IMR-90 (cell line): ENCODE data around the gene LYPD3. TPM values are rescaled to one million over a fixed set of nuclear protein-coding genes. Genes with fewer than 3 reads are reported as not detected.

Source experiments
- ATAC-seq: fragments of 200-7000 bp; cut with Tn5 transposase; 2 replicates; pipeline ENCODE4 v1.9.1; 2020; ENCODE audit warnings: low read depth, mild to moderate bottlenecking, moderate library complexity
- BruUV-seq: library from RNA; stranded (reverse); fragments of 400-500 nt; replicated peaks from 2 replicates; lab custom pipeline; 2021; lab: Mats Ljungman, UMichigan
- CTCF ChIA-PET: fragments of 300-600 bp; formaldehyde crosslinking; extraction: SDS; loops from one replicate; lab custom pipeline; 2021; ENCODE audit warnings: antibody characterized with exemption; lab: Yijun Ruan, JAX
- POLR2A ChIA-PET: fragments of 300-600 bp; sonication (Branson Sonifier 250); formaldehyde crosslinking; loops from one replicate; lab custom pipeline; 2022; ENCODE audit warnings: antibody characterized with exemption; ENCODE audit not compliant: unreplicated experiment; lab: Charles Lee
- DNase-seq: peaks from one replicate; pipeline ENCODE4 v3.0.0; 2013
- H2AFZ ChIP-seq: replicated peaks from 2 replicates; pipeline ENCODE3; 2013; ENCODE audit warnings: low read length, mild to moderate bottlenecking; ENCODE audit not compliant: poor library complexity
- H2AK5ac ChIP-seq: 2 replicates; pipeline ENCODE4 v1.6.1; 2013; ENCODE audit warnings: low read depth, low read length, inconsistent platforms
- H2AK9ac ChIP-seq: replicated peaks from 2 replicates; pipeline ENCODE3; 2013; ENCODE audit warnings: mild to moderate bottlenecking, low read depth, low read length, moderate library complexity; ENCODE audit not compliant: poor library complexity
- H2BK120ac ChIP-seq: 2 replicates; pipeline ENCODE4 v1.6.1; 2013; ENCODE audit warnings: low read depth, low read length, inconsistent platforms
- H2BK15ac ChIP-seq: 3 replicates; pipeline ENCODE4 v1.6.1; 2013; ENCODE audit warnings: low read depth, low read length, inconsistent platforms
- H2BK20ac ChIP-seq: 2 replicates; pipeline ENCODE4 v1.6.1; 2013; ENCODE audit warnings: low read depth, mild to moderate bottlenecking, inconsistent platforms, low read length, moderate library complexity
- H2BK5ac ChIP-seq: 2 replicates; pipeline ENCODE4 v1.6.1; 2013; ENCODE audit warnings: mild to moderate bottlenecking, low read depth, low read length, inconsistent platforms; ENCODE audit not compliant: poor library complexity, severe bottlenecking
- H3K14ac ChIP-seq: replicated peaks from 2 replicates; pipeline ENCODE4 v1.6.1; 2013; ENCODE audit warnings: low read depth, low read length, inconsistent platforms
- H3K18ac ChIP-seq: 2 replicates; pipeline ENCODE4 v1.6.1; 2013; ENCODE audit warnings: low read depth, low read length, control low read depth
- H3K23ac ChIP-seq: 2 replicates; pipeline ENCODE4 v1.6.1; 2013; ENCODE audit warnings: low read depth, low read length, inconsistent platforms
- H3K27ac ChIP-seq: 2 replicates; pipeline ENCODE4 v1.5.1; 2013; ENCODE audit warnings: mild to moderate bottlenecking, control low read depth, low read length; ENCODE audit not compliant: insufficient read depth
- H3K27me3 ChIP-seq: 2 replicates; pipeline ENCODE4 v1.6.1; 2013; ENCODE audit warnings: low read length; ENCODE audit not compliant: control insufficient read depth, insufficient read depth
- H3K36me3 ChIP-seq: 2 replicates; pipeline ENCODE4 v1.6.1; 2013; ENCODE audit warnings: low read length, mixed read lengths; ENCODE audit not compliant: control insufficient read depth, insufficient read depth
- H3K4ac ChIP-seq: 2 replicates; pipeline ENCODE4 v1.6.1; 2013; ENCODE audit warnings: low read depth, low read length, inconsistent platforms
- H3K4me1 ChIP-seq: 2 replicates; pipeline ENCODE4 v1.6.1; 2013; ENCODE audit warnings: low read length, mixed read lengths; ENCODE audit not compliant: control insufficient read depth, insufficient read depth
- H3K4me2 ChIP-seq: 2 replicates; pipeline ENCODE4 v1.6.1; 2013; ENCODE audit warnings: low read depth, mild to moderate bottlenecking, control low read depth, low read length, moderate library complexity
- H3K4me3 ChIP-seq: 2 replicates; pipeline ENCODE4 v1.5.1; 2013; ENCODE audit warnings: low read depth, mild to moderate bottlenecking, control low read depth, low read length, moderate library complexity; ENCODE audit not compliant: insufficient read depth
- H3K56ac ChIP-seq: 2 replicates; pipeline ENCODE4 v1.6.1; 2013; ENCODE audit warnings: low read length, inconsistent platforms; ENCODE audit not compliant: insufficient read depth; ENCODE audit errors: extremely low read depth
- H3K79me1 ChIP-seq, 2 experiments: 2 replicates each; pipeline ENCODE4 v1.6.1; 2013; ENCODE audit warnings: low read length in 2 of 2, inconsistent platforms in 1 of 2, low read depth in 1 of 2
- H3K9ac ChIP-seq: 2 replicates; pipeline ENCODE4 v1.6.1; 2013; ENCODE audit warnings: low read depth, low read length, control low read depth
- H3K9me1 ChIP-seq: 2 replicates; pipeline ENCODE4 v1.6.1; 2013; ENCODE audit warnings: low read length, inconsistent platforms; ENCODE audit not compliant: insufficient read depth
- H3K9me3 ChIP-seq: 2 replicates; pipeline ENCODE4 v1.6.1; 2013; ENCODE audit warnings: low read length; ENCODE audit not compliant: control insufficient read depth, insufficient read depth
- H4K20me1 ChIP-seq: 2 replicates; pipeline ENCODE4 v1.6.1; 2013; ENCODE audit warnings: low read length, inconsistent platforms; ENCODE audit not compliant: insufficient read depth
- H4K5ac ChIP-seq: 2 replicates; pipeline ENCODE4 v1.6.1; 2013; ENCODE audit warnings: mild to moderate bottlenecking, low read depth, low read length, control low read depth
- H4K8ac ChIP-seq, 2 experiments: 2 replicates each; pipeline ENCODE4 v1.6.1; 2013; ENCODE audit warnings: low read depth in 2 of 2, low read length in 2 of 2, control low read depth in 1 of 2, inconsistent platforms in 1 of 2
- H4K91ac ChIP-seq: 2 replicates; pipeline ENCODE4 v1.6.1; 2013; ENCODE audit warnings: low read depth, low read length, inconsistent platforms; ENCODE audit not compliant: insufficient read depth
- NFE2L2 ChIP-seq: fragments of 150-350 bp; IDR thresholded peaks from 2 replicates; pipeline ENCODE4 v1.6.1; 2016; ENCODE audit warnings: low read depth, mild to moderate bottlenecking, low read length
- SMC3 ChIP-seq: fragments of 150-350 bp; IDR thresholded peaks from 2 replicates; pipeline ENCODE4 v1.6.1; 2016; ENCODE audit warnings: low read depth, mild to moderate bottlenecking, antibody characterized with exemption, low read length, moderate library complexity
- WGBS, 2 experiments: methylation state at CpG; one replicate each; pipeline versions ENCODE4 v1.1.5 to v1.1.7; 2013; ENCODE audit warnings: missing lambda C conversion rate in 2 of 2; ENCODE audit not compliant: insufficient read length in 1 of 2; ENCODE audit errors: extremely low coverage in 2 of 2; 5-methylcytosine and 5-hydroxymethylcytosine counted together
- dilution Hi-C: fragments of 300-500 bp; cut with HindIII; formaldehyde crosslinking; loops from one replicate; pipeline ENCODE4 v1.14.3; 2018; ENCODE audit warnings: low sequenced_read_pairs; ENCODE audit not compliant: unreplicated experiment
- in situ Hi-C: fragments of 300-500 bp; cut with MboI; formaldehyde crosslinking; loops from 3 replicates; pipeline ENCODE4 v1.14.3; 2019; ENCODE audit warnings: low sequenced_read_pairs, inconsistent platforms, mixed read lengths
- intact Hi-C: fragments of 100-400 bp; cut with micrococcal nuclease; formaldehyde crosslinking; loops from 2 replicates; pipeline ENCODE4 v1.10.0; 2022
- polyA plus RNA-seq, 3 experiments: library from polyadenylated mRNA; depleted of rRNA; stranded (reverse); fragments of >200 nt; gene quantifications; 2 replicates each; pipeline ENCODE4 v1.2.3, GENCODE V29; 2012; ENCODE audit warnings: low replicate concordance in 1 of 3
- total RNA-seq: library from RNA; depleted of rRNA; stranded (reverse); fragments of >200 nt; gene quantifications from 2 replicates; pipeline ENCODE4 v1.2.3, GENCODE V29; 2012
- TF ChIP-seq, protein P1 (sequence below): conservative IDR thresholded peaks from 2 replicates; pipeline ENCODE4 v1.5.1; 2012; ENCODE audit warnings: mild to moderate bottlenecking, low read depth, low read length, improper control_type of control experiment

The LYPD3 gene
- total and polyA plus RNA-seq, 2 of the 4 experiments (the other 2 are of a cell fraction) = 0.18 to 1.1 TPM

DNA sequence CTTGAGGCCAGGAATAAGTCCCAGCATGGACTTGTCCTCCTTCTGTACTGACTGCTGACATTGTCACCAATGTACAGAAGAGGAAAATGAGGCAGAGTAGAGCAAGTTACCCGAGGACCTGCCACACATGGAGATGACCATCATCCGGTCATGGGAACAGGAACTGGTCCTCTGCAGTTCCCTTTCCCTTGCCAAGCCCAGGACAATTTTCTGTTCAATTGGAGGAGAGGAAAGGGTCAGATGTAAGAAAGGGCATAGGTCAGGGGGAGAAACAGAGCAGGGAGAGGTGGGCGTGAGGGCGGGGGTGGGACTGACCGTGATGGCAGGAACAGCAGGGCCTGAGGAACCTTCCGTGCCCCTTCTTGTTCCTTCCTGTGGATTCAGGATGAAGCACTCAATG lies 20.5 kb upstream of the LYPD3 start:
- H3K9ac ChIP-seq = no peak overlapping the region
- dilution Hi-C loops (no loop called here), in situ Hi-C loops (no loop called here), intact Hi-C loops (no loop called here)
- peaks cover 4% of the 10 kb centered on the region; the same call in 1 of the 2 replicates for H3K36me3 ChIP-seq
- no peak overlapping the region for H3K4me3 ChIP-seq
- WGBS, 2 experiments = 100% methylated on average over 3 of the region's 6 CpGs; no CpG with 5 or more reads in 1 of the 2 experiments
- peaks cover 5% of the 10 kb centered on the region; the same call in 1 of the 2 replicates for H3K9me1 ChIP-seq
- ATAC-seq = no peak
- no peaks in the 10 kb centered on the region for H3K4me1 ChIP-seq
- H3K9me3 ChIP-seq = no peaks in the 10 kb centered on the region
- no peak overlapping the region for H2AK9ac ChIP-seq
- no peak overlapping the region for H4K8ac ChIP-seq
- TF ChIP-seq NFE2L2 (no peak), SMC3 (no peak)
- TF ChIP-seq, protein P1, sequence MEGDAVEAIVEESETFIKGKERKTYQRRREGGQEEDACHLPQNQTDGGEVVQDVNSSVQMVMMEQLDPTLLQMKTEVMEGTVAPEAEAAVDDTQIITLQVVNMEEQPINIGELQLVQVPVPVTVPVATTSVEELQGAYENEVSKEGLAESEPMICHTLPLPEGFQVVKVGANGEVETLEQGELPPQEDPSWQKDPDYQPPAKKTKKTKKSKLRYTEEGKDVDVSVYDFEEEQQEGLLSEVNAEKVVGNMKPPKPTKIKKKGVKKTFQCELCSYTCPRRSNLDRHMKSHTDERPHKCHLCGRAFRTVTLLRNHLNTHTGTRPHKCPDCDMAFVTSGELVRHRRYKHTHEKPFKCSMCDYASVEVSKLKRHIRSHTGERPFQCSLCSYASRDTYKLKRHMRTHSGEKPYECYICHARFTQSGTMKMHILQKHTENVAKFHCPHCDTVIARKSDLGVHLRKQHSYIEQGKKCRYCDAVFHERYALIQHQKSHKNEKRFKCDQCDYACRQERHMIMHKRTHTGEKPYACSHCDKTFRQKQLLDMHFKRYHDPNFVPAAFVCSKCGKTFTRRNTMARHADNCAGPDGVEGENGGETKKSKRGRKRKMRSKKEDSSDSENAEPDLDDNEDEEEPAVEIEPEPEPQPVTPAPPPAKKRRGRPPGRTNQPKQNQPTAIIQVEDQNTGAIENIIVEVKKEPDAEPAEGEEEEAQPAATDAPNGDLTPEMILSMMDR = no peak
- no peak overlapping the region for H4K91ac ChIP-seq
- H3K23ac ChIP-seq = no peak overlapping the region
- no peak overlapping the region for H4K5ac ChIP-seq
- H3K14ac ChIP-seq = no peak overlapping the region
- no peak overlapping the region for H3K4ac ChIP-seq
- DNase-seq = no peak
- no peak overlapping the region for H2BK20ac ChIP-seq
- H2BK5ac ChIP-seq = no peak overlapping the region
- no peak overlapping the region for H2BK15ac ChIP-seq
- no peaks in the 10 kb centered on the region for H3K27me3 ChIP-seq
- H4K20me1 ChIP-seq = no peaks in the 10 kb centered on the region
- no peak overlapping the region for H3K56ac ChIP-seq
- H3K27ac ChIP-seq = no peak overlapping the region
- H3K18ac ChIP-seq = no peak overlapping the region
- no peak overlapping the region for H2BK120ac ChIP-seq
- BruUV-seq = no TSS peak
- ChIA-PET POLR2A (no interaction called here), CTCF (no interaction called here)
- H3K4me2 ChIP-seq = no peak overlapping the region
- no peaks in the 10 kb centered on the region for H3K79me1 ChIP-seq
- H2AK5ac ChIP-seq = no peak overlapping the region; the same call in 1 of the 2 replicates
- H2AFZ ChIP-seq = no peak overlapping the region
